A549 (cell line): ENCODE measurements around the gene CCDC73.
"Not testable (repeated sequence)": the region's sequence is repeated elsewhere in the genome, so short reads cannot be mapped to it uniquely, and the experiment has no call there.

Source experiments
- CBX2 ChIP-seq: fragments of 200-600 bp; sonication (generic); IDR thresholded peaks from 2 replicates; pipeline ENCODE4 v1.6.1; 2016; ENCODE audit warnings: low read depth, mild to moderate bottlenecking, borderline replicate concordance
- CBX8 ChIP-seq: fragments of 200-600 bp; sonication (generic); IDR thresholded peaks from 2 replicates; pipeline ENCODE4 v1.6.1; 2016
- ESRRA ChIP-seq: fragments of 150-350 bp; IDR thresholded peaks from 2 replicates; pipeline ENCODE4 v1.6.1; 2014; ENCODE audit warnings: mild to moderate bottlenecking, low read length, borderline replicate concordance
- GATA3 ChIP-seq: IDR thresholded peaks from 2 replicates; pipeline ENCODE4 v1.6.1; 2012; ENCODE audit warnings: borderline replicate concordance
- HOXA7 ChIP-seq: fragments of 250-450 bp; sonication (Bioruptor Pico); IDR thresholded peaks from 2 replicates; pipeline ENCODE4 v1.5.0; 2020; ENCODE audit warnings: mild to moderate bottlenecking, moderate library complexity
- JUN ChIP-seq, 2 experiments: fragments of >200 bp; sonication (Bioruptor Twin); formaldehyde crosslinking; IDR thresholded peaks; 2 replicates in 1 of 2; 3 replicates in 1 of 2; pipeline ENCODE4 v1.6.1; 2016 to 2017
- MAZ ChIP-seq: fragments of 150-350 bp; IDR thresholded peaks from 2 replicates; pipeline ENCODE4 v1.6.1; 2014; ENCODE audit warnings: antibody characterized with exemption, low read depth, low read length, borderline replicate concordance
- POLR2A ChIP-seq: IDR thresholded peaks from 2 replicates; pipeline ENCODE4 v1.6.1; 2012; ENCODE audit warnings: mild to moderate bottlenecking, low read length
- TF ChIP-seq, protein P1 (sequence below): fragments of >200 bp; sonication (Bioruptor Twin); formaldehyde crosslinking; IDR thresholded peaks from 3 replicates; pipeline ENCODE4 v1.5.1; 2016
- TF ChIP-seq, protein P2 (sequence below): fragments of 150-350 bp; IDR thresholded peaks from 2 replicates; pipeline ENCODE4 v1.6.1; 2014; ENCODE audit warnings: low read depth, mild to moderate bottlenecking, low read length
- TF ChIP-seq, protein P3 (sequence below): fragments of 200-600 bp; sonication (generic); IDR thresholded peaks from 2 replicates; pipeline ENCODE4 v1.6.1; 2016; ENCODE audit warnings: antibody characterized with exemption, mild to moderate bottlenecking, moderate library complexity

DNA sequence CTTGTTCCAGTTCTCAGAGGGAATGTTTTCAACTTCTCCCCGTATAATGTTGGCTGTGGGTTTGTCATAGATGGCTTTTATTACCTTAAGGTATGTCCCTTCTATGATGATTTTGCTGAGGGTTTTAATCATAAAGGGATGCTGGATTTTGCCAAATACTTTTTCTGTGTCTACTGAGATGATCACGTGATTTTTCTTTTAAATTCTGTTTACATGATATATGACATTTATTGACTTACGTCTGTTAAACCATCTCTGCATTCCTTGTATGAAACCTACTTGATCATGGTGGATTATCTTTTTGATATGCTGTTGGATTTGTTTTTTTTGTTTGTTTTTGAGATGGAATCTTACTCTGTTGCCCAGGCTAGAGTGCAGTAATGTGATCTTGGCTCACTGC, 85.5 kb downstream of the CCDC73 start:
- TF ChIP-seq MAZ; HOXA7; GATA3; POLR2A; CBX2; CBX8; ESRRA; JUN (IDR thresholded peaks at IDR 0.05): not testable (repeated sequence)
- TF ChIP-seq, protein P1, sequence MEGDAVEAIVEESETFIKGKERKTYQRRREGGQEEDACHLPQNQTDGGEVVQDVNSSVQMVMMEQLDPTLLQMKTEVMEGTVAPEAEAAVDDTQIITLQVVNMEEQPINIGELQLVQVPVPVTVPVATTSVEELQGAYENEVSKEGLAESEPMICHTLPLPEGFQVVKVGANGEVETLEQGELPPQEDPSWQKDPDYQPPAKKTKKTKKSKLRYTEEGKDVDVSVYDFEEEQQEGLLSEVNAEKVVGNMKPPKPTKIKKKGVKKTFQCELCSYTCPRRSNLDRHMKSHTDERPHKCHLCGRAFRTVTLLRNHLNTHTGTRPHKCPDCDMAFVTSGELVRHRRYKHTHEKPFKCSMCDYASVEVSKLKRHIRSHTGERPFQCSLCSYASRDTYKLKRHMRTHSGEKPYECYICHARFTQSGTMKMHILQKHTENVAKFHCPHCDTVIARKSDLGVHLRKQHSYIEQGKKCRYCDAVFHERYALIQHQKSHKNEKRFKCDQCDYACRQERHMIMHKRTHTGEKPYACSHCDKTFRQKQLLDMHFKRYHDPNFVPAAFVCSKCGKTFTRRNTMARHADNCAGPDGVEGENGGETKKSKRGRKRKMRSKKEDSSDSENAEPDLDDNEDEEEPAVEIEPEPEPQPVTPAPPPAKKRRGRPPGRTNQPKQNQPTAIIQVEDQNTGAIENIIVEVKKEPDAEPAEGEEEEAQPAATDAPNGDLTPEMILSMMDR, result not testable (repeated sequence)
- TF ChIP-seq, protein P2, sequence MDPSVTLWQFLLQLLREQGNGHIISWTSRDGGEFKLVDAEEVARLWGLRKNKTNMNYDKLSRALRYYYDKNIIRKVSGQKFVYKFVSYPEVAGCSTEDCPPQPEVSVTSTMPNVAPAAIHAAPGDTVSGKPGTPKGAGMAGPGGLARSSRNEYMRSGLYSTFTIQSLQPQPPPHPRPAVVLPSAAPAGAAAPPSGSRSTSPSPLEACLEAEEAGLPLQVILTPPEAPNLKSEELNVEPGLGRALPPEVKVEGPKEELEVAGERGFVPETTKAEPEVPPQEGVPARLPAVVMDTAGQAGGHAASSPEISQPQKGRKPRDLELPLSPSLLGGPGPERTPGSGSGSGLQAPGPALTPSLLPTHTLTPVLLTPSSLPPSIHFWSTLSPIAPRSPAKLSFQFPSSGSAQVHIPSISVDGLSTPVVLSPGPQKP, result not testable (repeated sequence)
- TF ChIP-seq, protein P3, sequence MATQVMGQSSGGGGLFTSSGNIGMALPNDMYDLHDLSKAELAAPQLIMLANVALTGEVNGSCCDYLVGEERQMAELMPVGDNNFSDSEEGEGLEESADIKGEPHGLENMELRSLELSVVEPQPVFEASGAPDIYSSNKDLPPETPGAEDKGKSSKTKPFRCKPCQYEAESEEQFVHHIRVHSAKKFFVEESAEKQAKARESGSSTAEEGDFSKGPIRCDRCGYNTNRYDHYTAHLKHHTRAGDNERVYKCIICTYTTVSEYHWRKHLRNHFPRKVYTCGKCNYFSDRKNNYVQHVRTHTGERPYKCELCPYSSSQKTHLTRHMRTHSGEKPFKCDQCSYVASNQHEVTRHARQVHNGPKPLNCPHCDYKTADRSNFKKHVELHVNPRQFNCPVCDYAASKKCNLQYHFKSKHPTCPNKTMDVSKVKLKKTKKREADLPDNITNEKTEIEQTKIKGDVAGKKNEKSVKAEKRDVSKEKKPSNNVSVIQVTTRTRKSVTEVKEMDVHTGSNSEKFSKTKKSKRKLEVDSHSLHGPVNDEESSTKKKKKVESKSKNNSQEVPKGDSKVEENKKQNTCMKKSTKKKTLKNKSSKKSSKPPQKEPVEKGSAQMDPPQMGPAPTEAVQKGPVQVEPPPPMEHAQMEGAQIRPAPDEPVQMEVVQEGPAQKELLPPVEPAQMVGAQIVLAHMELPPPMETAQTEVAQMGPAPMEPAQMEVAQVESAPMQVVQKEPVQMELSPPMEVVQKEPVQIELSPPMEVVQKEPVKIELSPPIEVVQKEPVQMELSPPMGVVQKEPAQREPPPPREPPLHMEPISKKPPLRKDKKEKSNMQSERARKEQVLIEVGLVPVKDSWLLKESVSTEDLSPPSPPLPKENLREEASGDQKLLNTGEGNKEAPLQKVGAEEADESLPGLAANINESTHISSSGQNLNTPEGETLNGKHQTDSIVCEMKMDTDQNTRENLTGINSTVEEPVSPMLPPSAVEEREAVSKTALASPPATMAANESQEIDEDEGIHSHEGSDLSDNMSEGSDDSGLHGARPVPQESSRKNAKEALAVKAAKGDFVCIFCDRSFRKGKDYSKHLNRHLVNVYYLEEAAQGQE, result not testable (repeated sequence)
